NCI-H2081 treated with DMSO at 0.1 percent for 48 hours (cell line): Measurements from ENCODE around the gene LETM1.
"Not testable (repeated sequence)": the region's sequence is repeated elsewhere in the genome, so short reads cannot be mapped to it uniquely, and the experiment has no call there.

Experiments
- DNase-seq: peaks from one replicate; lab custom pipeline; 2025; lab: John Stamatoyannopoulos, UW

Gene LETM1

DNA sequence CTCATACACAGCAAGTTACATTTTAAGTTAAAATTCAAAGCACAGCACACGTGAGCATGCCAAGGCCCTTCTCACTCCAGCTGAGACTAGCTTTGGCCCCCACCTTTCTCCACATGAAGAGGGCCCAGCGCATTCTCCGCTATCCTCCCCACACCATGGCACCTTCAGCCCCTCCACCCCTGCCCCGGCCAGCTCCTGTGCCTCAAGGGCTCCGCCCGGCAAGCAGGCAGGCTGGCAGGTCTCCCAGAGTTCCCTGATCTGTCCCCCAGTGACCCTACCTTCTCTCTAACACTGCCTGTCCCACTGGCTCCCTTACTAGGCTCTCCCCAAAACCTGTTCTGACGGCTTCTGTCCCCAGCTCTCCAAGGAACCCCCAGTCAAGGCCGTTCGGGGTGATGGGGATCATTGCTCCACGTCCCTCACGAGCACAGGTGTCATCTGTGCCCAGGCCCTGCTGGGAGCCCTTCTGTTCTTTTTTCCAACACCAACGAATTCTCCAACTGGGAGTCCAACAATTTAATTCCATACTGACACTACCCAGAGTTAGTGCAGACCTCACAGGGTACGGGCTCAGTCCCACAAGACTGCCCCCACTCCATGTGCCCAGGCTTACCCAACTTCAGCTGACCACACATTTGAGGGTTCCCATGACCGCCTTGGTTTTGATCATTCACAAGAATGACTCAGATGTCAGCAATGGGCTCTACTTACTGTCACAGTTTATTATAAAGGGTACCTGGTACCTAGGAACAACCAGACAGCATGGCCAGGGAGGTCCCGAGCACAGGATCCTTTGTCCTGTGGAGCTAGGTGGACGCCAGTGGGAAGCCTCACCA is 4.2 kb downstream of the LETM1 start:
- no peak for DNase-seq

- no peak for DNase-seq
Measured at GRCh38 chr4:1851160-1851559, 4.8 kb downstream of the LETM1 start.

- DNase-seq, result no peak
Measured at GRCh38 chr4:1850276-1850675, 5.7 kb downstream of the LETM1 start.

- DNase-seq, result no peak
Measured at GRCh38 chr4:1846580-1846979, 9.4 kb downstream of the LETM1 start.

GRCh38 chr4:1844618-1845017 is 11.3 kb downstream of the LETM1 start:
- DNase-seq, result not testable (repeated sequence)

DNA sequence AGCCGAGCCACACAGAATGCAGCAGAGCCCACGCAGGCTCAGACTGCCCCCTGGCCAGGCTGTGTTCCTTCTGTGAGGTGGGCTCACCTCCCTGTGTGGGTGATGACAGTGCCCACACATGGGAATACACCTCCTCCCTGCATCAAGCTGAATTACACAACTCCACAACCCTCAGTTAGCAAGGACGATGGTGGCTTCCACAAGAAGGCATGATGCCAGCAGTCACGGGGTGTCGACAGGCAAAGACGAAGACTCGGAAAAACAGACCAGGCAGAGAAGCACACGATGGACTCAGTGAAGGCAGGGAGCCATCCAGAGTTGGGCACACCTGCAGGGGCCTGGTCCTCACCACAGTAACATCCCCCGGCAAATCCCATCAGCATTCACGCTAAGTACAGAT is 12.1 kb downstream of the LETM1 start:
- DNase-seq, result no peak

- no peak for DNase-seq
Measured at GRCh38 chr4:1842993-1843448, 12.9 kb downstream of the LETM1 start.

GRCh38 chr4:1842339-1842895 is 13.5 kb downstream of the LETM1 start:
- no peak for DNase-seq

DNA sequence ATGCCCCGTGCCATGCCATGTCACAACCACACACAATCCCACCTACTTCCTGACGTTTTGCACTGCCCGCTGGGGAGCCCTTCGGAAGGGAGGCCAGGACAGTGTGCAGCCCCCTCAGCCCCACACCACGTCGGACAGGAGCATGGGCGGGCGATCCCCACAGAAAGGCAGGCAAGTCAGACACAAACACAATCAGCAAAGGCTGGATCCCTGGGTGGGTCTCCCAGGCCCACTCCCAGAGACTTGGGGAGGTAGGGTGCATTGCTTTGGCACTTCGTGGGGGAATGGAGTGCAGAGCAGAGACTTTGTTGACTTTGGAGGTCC is 14.1 kb downstream of the LETM1 start:
- DNase-seq, result no peak

DNA sequence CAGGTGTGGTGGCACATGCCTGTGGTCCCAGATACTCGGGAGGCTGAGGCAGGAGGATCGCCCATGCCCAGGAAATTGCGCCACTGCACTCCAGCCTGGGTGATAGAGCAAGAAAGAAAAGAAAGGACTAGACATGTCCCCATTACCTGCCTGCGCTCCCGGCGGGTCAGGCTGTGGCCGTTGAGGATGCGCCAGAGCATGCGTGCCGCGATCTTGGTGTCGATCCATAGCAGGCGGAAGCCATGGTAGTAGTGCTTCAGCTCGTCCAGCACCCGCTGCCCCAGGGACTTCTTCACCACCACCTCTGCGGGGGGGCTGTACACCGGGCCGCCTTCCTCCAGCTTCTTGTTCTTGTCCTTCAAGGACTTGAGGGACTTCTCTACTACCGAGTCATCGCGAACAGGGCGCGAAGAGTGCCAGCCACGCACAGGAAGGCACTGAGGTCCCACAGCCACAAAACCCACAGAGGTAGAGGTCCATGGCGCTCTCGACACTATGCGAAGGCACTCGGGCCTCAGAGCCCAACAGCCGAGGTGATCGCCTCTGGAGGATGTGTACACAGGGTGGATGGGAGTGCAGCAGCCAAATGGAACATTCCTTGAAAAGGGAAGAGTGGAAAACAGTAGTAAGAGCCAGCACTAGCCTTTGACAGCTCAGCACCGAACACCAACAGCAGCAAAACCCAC is 14.6 kb downstream of the LETM1 start:
- DNase-seq, result no peak

- DNase-seq, result no peak
Measured at GRCh38 chr4:1839282-1839681, 16.7 kb downstream of the LETM1 start.

GRCh38 chr4:1837069-1837468 is 18.9 kb downstream of the LETM1 start:
- no peak for DNase-seq

DNA sequence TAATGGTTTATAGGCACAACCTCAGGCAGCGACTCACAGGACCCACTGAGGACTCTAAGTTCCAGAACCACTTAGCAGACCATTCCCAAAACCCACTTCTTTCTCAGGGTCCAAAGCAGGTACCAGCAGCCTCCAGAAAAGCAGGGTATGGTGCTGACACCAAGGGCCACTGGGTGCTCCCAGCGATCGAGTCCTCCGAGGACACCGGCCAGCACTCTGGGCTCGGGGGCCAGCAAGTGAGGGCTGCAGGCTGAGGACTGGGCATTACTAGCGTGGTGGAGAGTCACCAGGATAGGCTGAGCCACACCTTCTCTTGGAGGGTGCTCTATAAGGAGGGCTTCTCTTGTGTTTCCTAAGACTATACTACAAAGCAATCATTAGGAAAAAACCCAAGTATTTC is 19.3 kb downstream of the LETM1 start:
- DNase-seq, result no peak

- not testable (repeated sequence) for DNase-seq
Measured at GRCh38 chr4:1835836-1836235, 20.1 kb downstream of the LETM1 start.

GRCh38 chr4:1834047-1834775 is 21.7 kb downstream of the LETM1 start:
- no peak for DNase-seq

DNA sequence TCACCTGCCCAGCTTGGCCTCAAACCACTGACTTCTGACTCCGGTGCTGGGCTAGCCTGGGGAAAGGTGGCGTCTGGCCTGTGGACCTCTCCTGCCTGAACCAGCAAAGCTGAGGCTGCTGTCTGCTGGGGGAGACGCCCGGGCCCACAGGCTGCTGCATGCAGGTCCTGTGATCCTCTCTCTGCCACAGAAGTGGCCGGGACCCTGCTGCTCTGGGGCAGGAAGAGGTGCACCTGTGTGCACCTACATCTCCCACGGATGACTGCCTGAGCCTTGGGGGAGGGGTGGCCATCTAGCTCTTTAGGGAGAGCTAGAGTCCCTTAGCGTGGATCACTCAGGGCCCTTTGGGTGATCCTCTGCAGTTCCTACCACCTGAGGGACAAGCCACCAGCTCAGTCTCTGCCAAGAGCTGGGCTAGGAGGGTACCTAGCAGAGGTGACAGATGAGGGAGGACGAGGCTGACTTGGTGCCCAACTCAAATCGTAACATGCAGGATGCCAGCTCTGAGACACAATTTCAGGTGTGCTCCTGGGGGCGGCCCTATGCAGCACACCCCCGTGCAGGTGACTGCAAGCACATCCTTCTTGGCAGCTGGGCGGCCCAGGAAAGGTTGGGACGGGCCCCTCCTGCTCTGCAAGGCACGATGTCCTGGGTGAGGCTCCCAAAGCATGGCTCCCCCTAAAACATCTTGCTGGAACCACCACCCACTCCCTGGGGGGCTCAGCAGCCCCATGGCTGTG is 22.5 kb downstream of the LETM1 start:
- DNase-seq, result no peak

- no peak for DNase-seq
Measured at GRCh38 chr4:1832690-1833089, 23.3 kb downstream of the LETM1 start.

DNA sequence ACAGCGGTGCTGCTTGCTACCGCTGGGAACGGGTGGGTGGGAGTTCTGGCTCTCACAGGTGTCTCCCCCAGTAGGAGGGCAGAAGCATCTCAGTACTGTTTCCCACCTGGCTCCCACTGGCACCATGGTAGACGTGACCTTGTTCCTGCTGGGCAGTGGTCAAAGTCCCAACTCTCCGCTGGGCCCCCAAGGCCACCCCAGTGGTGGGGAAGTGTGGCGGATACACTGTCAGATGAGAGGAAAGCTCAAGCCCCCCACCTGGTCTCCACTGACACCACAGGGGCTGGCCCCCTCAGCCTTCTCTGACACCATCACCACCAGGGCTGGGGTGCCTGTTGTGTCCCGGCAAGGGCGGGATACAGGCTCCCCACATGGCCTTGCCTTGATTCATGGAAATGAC is 24.6 kb downstream of the LETM1 start:
- DNase-seq, result no peak

DNA sequence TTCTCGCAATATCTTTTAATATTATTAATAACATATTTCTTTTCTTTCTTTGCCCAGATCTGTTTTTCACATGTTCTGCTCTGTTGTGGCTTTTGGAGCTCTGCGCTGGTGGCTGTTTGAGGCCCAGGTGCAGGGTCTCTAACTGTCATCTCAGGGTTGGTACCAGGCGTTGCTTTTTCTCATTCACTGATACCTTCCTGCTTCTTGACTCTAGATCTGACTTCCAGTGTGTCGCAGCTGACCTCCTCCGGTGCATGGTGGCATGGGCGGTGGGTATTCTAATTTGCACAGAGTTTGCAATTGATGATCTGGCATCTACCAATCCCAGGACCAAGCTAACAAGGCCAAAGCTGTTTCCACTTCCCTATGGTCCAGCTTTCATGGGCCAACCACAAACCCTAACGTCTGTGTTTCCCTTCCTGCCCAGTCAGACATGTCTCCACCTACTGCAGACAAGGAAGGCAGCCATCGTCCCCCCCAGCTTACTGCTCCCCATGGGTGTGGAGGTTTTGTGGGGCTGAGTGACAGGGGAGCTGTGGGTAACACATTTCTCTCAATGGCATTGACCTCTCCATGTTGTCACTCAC is 25.2 kb downstream of the LETM1 start:
- DNase-seq, result no peak

DNA sequence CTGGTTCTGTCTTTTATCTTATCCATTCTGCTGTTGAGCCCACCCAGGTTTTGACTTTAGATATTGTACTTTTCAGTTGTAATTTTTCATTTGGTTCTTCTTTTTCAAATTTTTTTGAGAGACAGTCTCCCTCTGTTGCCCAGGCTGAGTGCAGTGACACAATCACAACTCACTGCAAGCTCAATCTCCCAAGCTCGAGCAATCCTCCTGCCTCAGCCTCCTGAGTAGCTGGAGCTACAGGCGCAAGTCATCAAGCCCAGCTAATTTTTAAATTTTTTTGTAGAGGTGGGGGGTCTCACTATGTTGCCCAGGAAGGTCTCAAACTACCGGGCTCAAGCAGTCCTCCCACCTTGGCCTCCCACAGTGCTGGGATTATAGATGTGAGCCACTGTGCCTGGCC is 25.7 kb downstream of the LETM1 start:
- no peak for DNase-seq

- no peak for DNase-seq
Measured at GRCh38 chr4:1826531-1827350, 29.2 kb downstream of the LETM1 start.
